GM12864 (cell line): ENCODE measurements around the gene SPIB.

Experiments
- DNase-seq: peaks from one replicate; pipeline ENCODE4 v3.0.0-alpha.2; 2011; ENCODE audit warnings: low read depth
- H3K4me3 ChIP-seq: 2 replicates; pipeline ENCODE4 v1.5.1; 2011; ENCODE audit warnings: mild to moderate bottlenecking, low read depth, low read length, control low read depth
- CTCF ChIP-seq: IDR thresholded peaks from 2 replicates; pipeline ENCODE4 v1.5.1; 2011; ENCODE audit warnings: low read depth, mild to moderate bottlenecking, moderate library complexity, low read length, control low read depth, inconsistent platforms; ENCODE audit errors: missing control alignments

SPIB gene

GRCh38 chr19:50414864-50415660 lies 3.7 kb upstream of the SPIB start:
- no peak for DNase-seq
- peak overlapping the region; percentile 36 for H3K4me3 ChIP-seq
- peak; percentile 92 for TF ChIP-seq CTCF

GRCh38 chr19:50415661-50416033 lies 3.1 kb upstream of the SPIB start:
- no peak overlapping the region; the same call in 1 of the 2 replicates for H3K4me3 ChIP-seq
- peak; percentile 85 for DNase-seq

GRCh38 chr19:50416034-50416977 lies 2.4 kb upstream of the SPIB start:
- no peak for DNase-seq
- peak; percentile 11 for TF ChIP-seq CTCF
- no peak overlapping the region for H3K4me3 ChIP-seq

More at GRCh38 chr19:50415661-50416033, 3.1 kb upstream of the SPIB start:
- TF ChIP-seq CTCF: no peak

GRCh38 chr19:50417111-50418081 lies 1.3 kb upstream of the SPIB start:
- no peak overlapping the region; the same call in 1 of the 2 replicates for H3K4me3 ChIP-seq
- no peak for TF ChIP-seq CTCF
- DNase-seq: no peak

GRCh38 chr19:50419022-50419579 lies 363 bp downstream of the SPIB start:
- no peak for DNase-seq
- H3K4me3 ChIP-seq: peak overlapping the region; percentile 64
- TF ChIP-seq CTCF: no peak

GRCh38 chr19:50419580-50420035 lies 870 bp downstream of the SPIB start:
- no peak for DNase-seq
- H3K4me3 ChIP-seq: peak overlapping the region; percentile 64
- TF ChIP-seq CTCF: no peak
